GM18505 (cell line): ENCODE data around the gene DAPL1.

ENCODE experiments used
- ATAC-seq: cut with Tn5 transposase; IDR thresholded peaks from one replicate; pipeline ENCODE4 v1.9.1; 2021; ENCODE audit not compliant: unreplicated experiment
- POLR2A ChIP-seq: IDR thresholded peaks from 4 replicates; pipeline ENCODE4 v1.6.1; 2011; ENCODE audit warnings: borderline replicate concordance; ENCODE audit not compliant: insufficient read depth, insufficient read length; ENCODE audit errors: extremely low read depth

DAPL1 gene

GRCh38 chr2:158795195-158795924 lies at the start of gene DAPL1:
Gene DAPL1 (plus strand): TSS chr2:158795317. CDS start chr2:158795373, 56 bp downstream.
- no peak for TF ChIP-seq POLR2A
- ATAC-seq: no peak

- no peak for ATAC-seq
Observed at GRCh38 chr2:158745866-158746382, 49.2 kb upstream of the DAPL1 start.

GRCh38 chr2:158746488-158746887 lies 48.6 kb upstream of the DAPL1 start:
- TF ChIP-seq POLR2A: no peak
- ATAC-seq: no peak

More at GRCh38 chr2:158745866-158746382, 49.2 kb upstream of the DAPL1 start:
- TF ChIP-seq POLR2A: no peak

GRCh38 chr2:158747281-158747680 lies 47.8 kb upstream of the DAPL1 start:
- no peak for ATAC-seq
- no peak for TF ChIP-seq POLR2A

- ATAC-seq: no peak
- TF ChIP-seq POLR2A: no peak
Observed at GRCh38 chr2:158748926-158749590, 46.1 kb upstream of the DAPL1 start.

- ATAC-seq: no peak
- TF ChIP-seq POLR2A: no peak
Observed at GRCh38 chr2:158750458-158751125, 44.5 kb upstream of the DAPL1 start.

GRCh38 chr2:158753641-158754611 lies 41.2 kb upstream of the DAPL1 start:
- TF ChIP-seq POLR2A: no peak
- peak; percentile 74 for ATAC-seq

- no peak for TF ChIP-seq POLR2A
- no peak for ATAC-seq
Observed at GRCh38 chr2:158755310-158756087, 39.6 kb upstream of the DAPL1 start.

GRCh38 chr2:158756331-158756730 lies 38.8 kb upstream of the DAPL1 start:
- no peak for TF ChIP-seq POLR2A
- ATAC-seq: no peak

- TF ChIP-seq POLR2A: no peak
- no peak for ATAC-seq
Observed at GRCh38 chr2:158756976-158757375, 38.1 kb upstream of the DAPL1 start.

- ATAC-seq: no peak
- TF ChIP-seq POLR2A: no peak
Observed at GRCh38 chr2:158760887-158761286, 34.2 kb upstream of the DAPL1 start.

GRCh38 chr2:158761621-158762020 lies 33.5 kb upstream of the DAPL1 start:
- no peak for ATAC-seq
- TF ChIP-seq POLR2A: no peak

- no peak for ATAC-seq
- TF ChIP-seq POLR2A: no peak
Observed at GRCh38 chr2:158762336-158762735, 32.8 kb upstream of the DAPL1 start.

- TF ChIP-seq POLR2A: no peak
- no peak for ATAC-seq
Observed at GRCh38 chr2:158766524-158766923, 28.6 kb upstream of the DAPL1 start.
